ENCODE data around the gene SLC20A1.
A peak's percentile ranks its signal among the peaks of the same experiment; 100 is the strongest.

SLC20A1 gene, protein sequence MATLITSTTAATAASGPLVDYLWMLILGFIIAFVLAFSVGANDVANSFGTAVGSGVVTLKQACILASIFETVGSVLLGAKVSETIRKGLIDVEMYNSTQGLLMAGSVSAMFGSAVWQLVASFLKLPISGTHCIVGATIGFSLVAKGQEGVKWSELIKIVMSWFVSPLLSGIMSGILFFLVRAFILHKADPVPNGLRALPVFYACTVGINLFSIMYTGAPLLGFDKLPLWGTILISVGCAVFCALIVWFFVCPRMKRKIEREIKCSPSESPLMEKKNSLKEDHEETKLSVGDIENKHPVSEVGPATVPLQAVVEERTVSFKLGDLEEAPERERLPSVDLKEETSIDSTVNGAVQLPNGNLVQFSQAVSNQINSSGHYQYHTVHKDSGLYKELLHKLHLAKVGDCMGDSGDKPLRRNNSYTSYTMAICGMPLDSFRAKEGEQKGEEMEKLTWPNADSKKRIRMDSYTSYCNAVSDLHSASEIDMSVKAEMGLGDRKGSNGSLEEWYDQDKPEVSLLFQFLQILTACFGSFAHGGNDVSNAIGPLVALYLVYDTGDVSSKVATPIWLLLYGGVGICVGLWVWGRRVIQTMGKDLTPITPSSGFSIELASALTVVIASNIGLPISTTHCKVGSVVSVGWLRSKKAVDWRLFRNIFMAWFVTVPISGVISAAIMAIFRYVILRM

GRCh38 chr2:112645310-112646101 lies at the start of gene SLC20A1:
SLC20A1 (plus strand) TSS chr2:112645939; CDS start chr2:112646829, 890 bp downstream.
- TF ChIP-seq CTCF (IDR thresholded peaks at IDR 0.05; ENCODE audit: low read length) (no peak; the same call in 1 of the 2 replicates), EZH2 (IDR thresholded peaks at IDR 0.05; ENCODE audit: borderline replicate concordance, low read length) (no peak)
- H3K27ac ChIP-seq (ENCODE audit: low read depth, low read length, poor library complexity, severe bottlenecking): peak within 1 kb of the TSS; percentile 58
- H2AFZ ChIP-seq (ENCODE audit: low read length): no peak within 1 kb of the TSS
- H3K9me2 ChIP-seq (ENCODE audit: low read depth, low read length): no peaks in the 10 kb centered on the region
- peaks cover 41% of the 10 kb centered on the region for H3K4me1 ChIP-seq (ENCODE audit: insufficient read depth, low read length, severe bottlenecking)
- H3K4me2 ChIP-seq (ENCODE audit: low read length): peak within 1 kb of the TSS; percentile 91
- peak within 1 kb of the TSS; percentile 100 for H3K9ac ChIP-seq (ENCODE audit: low read length)
- H3K36me3 ChIP-seq (ENCODE audit: insufficient read depth, low read length): peaks cover 39% of the 10 kb centered on the region
- H3K4me3 ChIP-seq (ENCODE audit: low read depth, low read length, poor library complexity, severe bottlenecking): peak within 1 kb of the TSS; percentile 99
- H3K79me2 ChIP-seq (ENCODE audit: insufficient read depth, low read length): peaks cover 41% of the 10 kb centered on the region
- no peaks in the 10 kb centered on the region for H3K9me3 ChIP-seq (ENCODE audit: low read length)
- 0 out of 2 replicates have a peak, but pooled peaks cover 3% of the 10 kb centered on the region for H4K20me1 ChIP-seq (ENCODE audit: insufficient read depth, low read length)
- H3F3A ChIP-seq (ENCODE audit: insufficient read depth, low read length): no peaks in the 10 kb centered on the region
- no peaks in the 10 kb centered on the region for H3K27me3 ChIP-seq (ENCODE audit: insufficient read depth, low read length)

GRCh38 chr2:112597537-112598322 lies 48.0 kb upstream of the SLC20A1 start:
- H3K4me1 ChIP-seq (ENCODE audit: insufficient read depth, low read length, severe bottlenecking): no peaks in the 10 kb centered on the region
- no peaks in the 10 kb centered on the region for H3K9me3 ChIP-seq (ENCODE audit: low read length)
- H3K9me2 ChIP-seq (ENCODE audit: low read depth, low read length): no peaks in the 10 kb centered on the region
- no peak overlapping the region for H3K4me3 ChIP-seq (ENCODE audit: low read depth, low read length, poor library complexity, severe bottlenecking)
- H3K27me3 ChIP-seq (ENCODE audit: insufficient read depth, low read length): no peaks in the 10 kb centered on the region
- TF ChIP-seq CTCF (IDR thresholded peaks at IDR 0.05; ENCODE audit: low read length) (no peak), EZH2 (IDR thresholded peaks at IDR 0.05; ENCODE audit: borderline replicate concordance, low read length) (no peak)
- no peaks in the 10 kb centered on the region for H3F3A ChIP-seq (ENCODE audit: insufficient read depth, low read length)
- no peaks in the 10 kb centered on the region for H4K20me1 ChIP-seq (ENCODE audit: insufficient read depth, low read length)
- no peak overlapping the region for H3K9ac ChIP-seq (ENCODE audit: low read length)
- H3K36me3 ChIP-seq (ENCODE audit: insufficient read depth, low read length): no peaks in the 10 kb centered on the region; the same call in 1 of the 2 replicates
- no peak overlapping the region for H3K27ac ChIP-seq (ENCODE audit: low read depth, low read length, poor library complexity, severe bottlenecking)
- no peak overlapping the region for H2AFZ ChIP-seq (ENCODE audit: low read length)
- H3K4me2 ChIP-seq (ENCODE audit: low read length): no peak overlapping the region
- no peaks in the 10 kb centered on the region for H3K79me2 ChIP-seq (ENCODE audit: insufficient read depth, low read length)

GRCh38 chr2:112600634-112601033 lies 45.1 kb upstream of the SLC20A1 start:
- no peaks in the 10 kb centered on the region for H3K27me3 ChIP-seq (ENCODE audit: insufficient read depth, low read length)
- no peaks in the 10 kb centered on the region for H3K79me2 ChIP-seq (ENCODE audit: insufficient read depth, low read length)
- H4K20me1 ChIP-seq (ENCODE audit: insufficient read depth, low read length): no peaks in the 10 kb centered on the region
- no peak overlapping the region for H3K27ac ChIP-seq (ENCODE audit: low read depth, low read length, poor library complexity, severe bottlenecking)
- H2AFZ ChIP-seq (ENCODE audit: low read length): no peak overlapping the region
- TF ChIP-seq EZH2 (IDR thresholded peaks at IDR 0.05; ENCODE audit: borderline replicate concordance, low read length) (no peak), CTCF (IDR thresholded peaks at IDR 0.05; ENCODE audit: low read length) (no peak)
- H3K36me3 ChIP-seq (ENCODE audit: insufficient read depth, low read length): no peaks in the 10 kb centered on the region
- H3K9me3 ChIP-seq (ENCODE audit: low read length): no peaks in the 10 kb centered on the region
- no peak overlapping the region for H3K4me2 ChIP-seq (ENCODE audit: low read length)
- no peak overlapping the region for H3K9ac ChIP-seq (ENCODE audit: low read length)
- no peak overlapping the region for H3K4me3 ChIP-seq (ENCODE audit: low read depth, low read length, poor library complexity, severe bottlenecking)
- no peaks in the 10 kb centered on the region for H3F3A ChIP-seq (ENCODE audit: insufficient read depth, low read length)
- no peaks in the 10 kb centered on the region for H3K4me1 ChIP-seq (ENCODE audit: insufficient read depth, low read length, severe bottlenecking)
- H3K9me2 ChIP-seq (ENCODE audit: low read depth, low read length): no peaks in the 10 kb centered on the region

Data from OCI-LY1 (cell line).